BLaER1 (cell line): Measurements from ENCODE around the gene SURF6.
"Not testable (repeated sequence)": the region's sequence is repeated elsewhere in the genome, so short reads cannot be mapped to it uniquely, and the experiment has no call there.

Source experiments
- H3K27ac ChIP-seq: shearing (Covaris generic); formaldehyde crosslinking; 2 replicates; pipeline ENCODE4 v1.8.1; 2022
- H3K27me3 ChIP-seq: shearing (Covaris generic); formaldehyde crosslinking; 2 replicates; pipeline ENCODE4 v1.8.1; 2022
- H3K36me3 ChIP-seq: shearing (Covaris generic); formaldehyde crosslinking; 2 replicates; pipeline ENCODE4 v1.8.1; 2022
- H3K4me1 ChIP-seq: shearing (Covaris generic); formaldehyde crosslinking; 2 replicates; pipeline ENCODE4 v1.8.1; 2022
- H3K4me2 ChIP-seq: shearing (Covaris generic); formaldehyde crosslinking; 2 replicates; pipeline ENCODE4 v1.8.1; 2022
- H3K4me3 ChIP-seq: shearing (Covaris generic); formaldehyde crosslinking; 2 replicates; pipeline ENCODE4 v1.8.1; 2022
- H3K9ac ChIP-seq: shearing (Covaris generic); formaldehyde crosslinking; 2 replicates; pipeline ENCODE4 v1.8.1; 2022
- H3K9me3 ChIP-seq: shearing (Covaris generic); formaldehyde crosslinking; 2 replicates; pipeline ENCODE4 v1.8.1; 2022
- H4K20me1 ChIP-seq: shearing (Covaris generic); formaldehyde crosslinking; 2 replicates; pipeline ENCODE4 v1.8.1; 2022
- Cebpa-rat ChIP-seq: shearing (Covaris generic); IDR thresholded peaks from 2 replicates; pipeline ENCODE4 v1.8.1; 2022

The SURF6 gene

DNA sequence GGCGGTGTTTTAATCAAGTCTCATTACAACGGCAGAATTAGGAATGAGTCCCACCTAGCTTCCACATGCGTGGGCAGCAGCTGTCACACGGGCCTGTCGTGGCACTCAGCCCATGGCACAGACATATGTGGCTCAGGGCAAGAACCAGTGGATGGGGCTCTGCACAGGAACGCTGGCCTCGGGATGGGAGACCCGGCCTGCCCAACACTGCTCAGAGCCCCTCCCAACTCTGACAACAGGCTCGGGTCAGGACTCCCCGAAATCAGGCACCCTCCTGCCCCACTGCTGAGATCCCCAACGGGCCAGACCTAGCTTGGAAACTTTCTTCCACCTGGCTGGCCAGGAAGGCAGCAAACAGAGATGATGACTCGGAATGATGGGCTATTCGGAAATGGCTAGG is 4.9 kb upstream of the SURF6 start:
- peaks cover 77% of the 10 kb centered on the region for H3K36me3 ChIP-seq

DNA sequence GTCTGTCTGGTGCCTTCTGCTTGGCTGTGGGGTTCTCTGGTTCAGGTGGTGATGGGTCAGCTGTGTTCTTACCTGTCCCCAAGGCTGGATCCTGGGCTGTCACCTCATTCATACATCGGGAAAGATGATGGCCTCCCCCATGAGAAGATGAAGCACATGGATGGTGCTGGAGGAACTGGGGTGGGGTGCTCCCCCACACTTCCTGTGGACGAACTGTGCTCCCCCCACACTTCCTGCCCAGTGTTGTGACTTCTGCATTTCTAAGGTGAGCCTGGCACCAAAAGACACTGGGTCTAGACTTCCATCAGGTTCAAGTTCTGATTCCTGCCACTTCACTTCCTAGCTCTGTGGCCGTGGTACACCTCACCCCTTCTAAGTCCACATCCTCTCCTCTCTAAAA is 4.3 kb upstream of the SURF6 start:
- peak overlapping the region; percentile 65 for H3K4me2 ChIP-seq
- H4K20me1 ChIP-seq: peaks cover 23% of the 10 kb centered on the region
- peaks cover 70% of the 10 kb centered on the region for H3K36me3 ChIP-seq
- no peak overlapping the region for H3K4me3 ChIP-seq
- TF ChIP-seq Cebpa-rat: no peak
- H3K9me3 ChIP-seq: no peaks in the 10 kb centered on the region
- H3K27me3 ChIP-seq: no peaks in the 10 kb centered on the region
- peak overlapping the region; percentile 83; the same call in 1 of the 2 replicates for H3K27ac ChIP-seq
- peaks cover 60% of the 10 kb centered on the region for H3K4me1 ChIP-seq
- H3K9ac ChIP-seq: peak overlapping the region; percentile 61; the same call in 1 of the 2 replicates

More for the DNA sequence above, 4.9 kb upstream of the SURF6 start:
- Histone ChIP-seq H3K27me3 (no peaks in the 10 kb centered on the region), H4K20me1 (peaks cover 25% of the 10 kb centered on the region), H3K4me3 (no peak overlapping the region), H3K9ac (peak overlapping the region; percentile 61), H3K4me2 (peak overlapping the region; percentile 65), H3K9me3 (no peaks in the 10 kb centered on the region), H3K27ac (peak overlapping the region; percentile 83), H3K4me1 (peaks cover 60% of the 10 kb centered on the region)
- TF ChIP-seq Cebpa-rat: no peak

DNA sequence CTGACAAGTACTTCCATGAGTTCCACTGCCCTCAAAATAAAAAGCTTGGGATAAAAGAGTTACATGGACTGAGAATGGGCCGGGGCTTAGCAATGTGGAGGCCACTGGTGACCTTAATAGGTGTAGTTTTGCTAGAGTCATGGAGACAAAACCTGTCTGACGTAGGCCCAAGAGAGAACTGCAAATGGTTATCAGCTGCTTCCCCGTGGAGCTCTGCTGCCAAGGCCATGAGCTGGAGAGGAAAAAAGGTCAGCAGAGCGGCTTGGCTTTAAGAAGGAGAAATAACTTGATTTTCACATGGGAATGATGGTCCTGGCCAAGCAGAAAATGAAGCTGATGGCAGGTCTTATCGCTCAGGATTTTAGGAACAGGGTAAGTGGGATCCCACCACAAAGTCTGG is 3.7 kb upstream of the SURF6 start:
- no peak for TF ChIP-seq Cebpa-rat
- no peak overlapping the region; the same call in 1 of the 2 replicates for H3K4me2 ChIP-seq
- H3K9ac ChIP-seq: 0 out of 2 replicates have a peak overlapping the region, but pooled peaks have one; percentile 61
- H3K36me3 ChIP-seq: peaks cover 67% of the 10 kb centered on the region
- H4K20me1 ChIP-seq: peaks cover 27% of the 10 kb centered on the region
- H3K27me3 ChIP-seq: no peaks in the 10 kb centered on the region
- H3K4me1 ChIP-seq: peaks cover 66% of the 10 kb centered on the region
- no peak overlapping the region for H3K4me3 ChIP-seq
- H3K27ac ChIP-seq: peak overlapping the region; percentile 83
- no peaks in the 10 kb centered on the region for H3K9me3 ChIP-seq

DNA sequence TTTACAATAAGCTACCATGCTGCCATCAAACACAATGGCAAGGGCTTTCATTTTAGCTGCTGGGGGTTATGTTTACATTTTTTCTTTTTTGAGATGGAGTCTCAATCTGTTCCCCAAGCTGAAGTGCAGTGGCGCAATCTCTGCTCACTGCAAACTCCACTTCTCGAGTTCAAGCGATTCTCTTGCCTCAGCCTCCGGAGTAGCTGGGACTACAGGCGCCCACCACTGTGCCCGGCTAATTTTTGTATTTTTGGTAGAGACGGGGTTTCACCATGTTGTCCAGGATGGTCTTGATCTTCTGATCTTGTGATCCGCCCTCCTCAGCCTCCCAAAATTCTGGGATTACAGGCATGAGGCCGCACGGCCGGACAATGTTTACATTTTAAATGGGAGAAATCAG is 1.1 kb downstream of the SURF6 start:
- Histone ChIP-seq H3K9ac (peak overlapping the region; percentile 94), H3K36me3 (peaks cover 67% of the 10 kb centered on the region), H3K4me3 (peak overlapping the region; percentile 85), H3K4me1 (peaks cover 30% of the 10 kb centered on the region), H3K4me2 (peak overlapping the region; percentile 95), H4K20me1 (peaks cover 58% of the 10 kb centered on the region), H3K27ac (peak overlapping the region; percentile 91; the same call in 1 of the 2 replicates)
- H3K9me3 ChIP-seq, H3K27me3 ChIP-seq: not testable (repeated sequence)

DNA sequence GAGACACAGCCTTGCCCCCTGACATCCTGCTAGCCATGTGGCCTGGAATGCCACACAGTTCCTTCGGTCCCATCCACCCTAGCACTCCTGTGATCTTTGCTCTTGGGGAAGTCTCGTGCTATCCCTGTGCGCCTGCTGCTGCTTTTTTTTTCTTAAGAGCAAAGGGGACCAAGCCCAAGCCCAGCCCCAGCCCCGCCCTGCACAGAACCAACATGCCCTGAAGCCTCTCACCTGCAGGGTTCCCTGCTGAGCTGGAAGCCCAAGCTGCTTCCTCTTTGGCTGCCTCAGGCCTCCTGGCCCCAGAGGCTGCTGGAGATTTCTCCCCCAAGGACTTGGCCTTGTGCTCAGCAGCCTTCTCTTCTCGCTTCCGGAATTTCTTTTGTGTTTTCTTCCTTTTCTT is 1.8 kb downstream of the SURF6 start:
- H3K9ac ChIP-seq: no peak overlapping the region
- H3K27ac ChIP-seq: no peak overlapping the region
- peak overlapping the region; percentile 95 for H3K4me2 ChIP-seq

DNA sequence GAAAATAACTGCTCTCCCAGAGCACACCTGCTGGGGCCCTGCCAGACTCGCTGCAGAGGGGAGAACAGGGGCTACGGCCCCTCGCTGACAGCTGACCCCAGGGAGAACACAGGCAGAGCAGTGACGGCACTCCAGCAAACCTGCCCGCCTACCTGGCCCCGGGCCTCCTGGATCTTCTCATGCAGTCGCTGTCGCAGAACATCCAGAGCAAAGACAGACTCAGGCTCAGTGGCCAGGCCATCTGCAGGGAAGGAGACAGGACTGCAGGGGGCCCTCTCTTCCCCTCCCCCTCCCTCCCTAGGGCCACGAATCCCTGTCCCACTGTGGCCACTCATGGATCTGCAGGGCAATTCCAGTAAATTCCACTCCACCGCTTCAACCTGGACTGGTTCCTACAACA is 2.4 kb downstream of the SURF6 start:
- 0 out of 2 replicates have a peak overlapping the region, but pooled peaks have one; percentile 29 for H3K9ac ChIP-seq
- no peak overlapping the region for H3K27ac ChIP-seq
- H3K4me1 ChIP-seq: peaks cover 25% of the 10 kb centered on the region
- no peak overlapping the region for H3K4me3 ChIP-seq
- H3K9me3 ChIP-seq: no peaks in the 10 kb centered on the region
- no peak overlapping the region for H3K4me2 ChIP-seq
- H3K27me3 ChIP-seq: no peaks in the 10 kb centered on the region
- TF ChIP-seq Cebpa-rat: no peak
- peaks cover 66% of the 10 kb centered on the region for H3K36me3 ChIP-seq
- peaks cover 72% of the 10 kb centered on the region for H4K20me1 ChIP-seq

More for the DNA sequence above, 1.8 kb downstream of the SURF6 start:
- Histone ChIP-seq H3K4me1 (peaks cover 25% of the 10 kb centered on the region), H3K4me3 (no peak overlapping the region), H3K9me3 (no peaks in the 10 kb centered on the region), H4K20me1 (peaks cover 66% of the 10 kb centered on the region), H3K36me3 (peaks cover 66% of the 10 kb centered on the region), H3K27me3 (no peaks in the 10 kb centered on the region)
- no peak for TF ChIP-seq Cebpa-rat

DNA sequence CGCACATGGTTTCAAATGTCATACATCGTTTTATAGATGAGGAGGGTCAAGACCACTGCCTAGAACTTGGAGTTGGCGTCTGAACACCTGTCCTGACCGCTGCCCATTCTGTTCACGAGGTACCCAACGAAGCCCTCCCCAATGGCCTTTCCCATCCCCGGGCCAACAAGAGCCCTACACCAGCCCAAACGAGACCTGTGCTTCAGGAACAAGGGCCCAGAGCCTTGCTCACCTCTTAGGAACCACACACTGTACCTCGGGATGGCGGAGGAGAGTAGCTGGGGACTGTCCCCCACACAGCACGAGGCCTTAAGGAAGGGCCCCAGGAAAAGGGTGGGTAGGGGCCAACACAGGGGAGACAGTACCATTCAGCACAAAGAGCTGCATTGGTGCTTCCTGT is 3.0 kb downstream of the SURF6 start:
- H3K4me1 ChIP-seq: peaks cover 25% of the 10 kb centered on the region
- no peak overlapping the region for H3K27ac ChIP-seq
- no peak overlapping the region for H3K4me2 ChIP-seq
- TF ChIP-seq Cebpa-rat: no peak
- 0 out of 2 replicates have a peak overlapping the region, but pooled peaks have one; percentile 29 for H3K9ac ChIP-seq
- peaks cover 77% of the 10 kb centered on the region for H4K20me1 ChIP-seq
- no peak overlapping the region for H3K4me3 ChIP-seq
- no peaks in the 10 kb centered on the region for H3K9me3 ChIP-seq
- H3K27me3 ChIP-seq: no peaks in the 10 kb centered on the region
- peaks cover 68% of the 10 kb centered on the region for H3K36me3 ChIP-seq

DNA sequence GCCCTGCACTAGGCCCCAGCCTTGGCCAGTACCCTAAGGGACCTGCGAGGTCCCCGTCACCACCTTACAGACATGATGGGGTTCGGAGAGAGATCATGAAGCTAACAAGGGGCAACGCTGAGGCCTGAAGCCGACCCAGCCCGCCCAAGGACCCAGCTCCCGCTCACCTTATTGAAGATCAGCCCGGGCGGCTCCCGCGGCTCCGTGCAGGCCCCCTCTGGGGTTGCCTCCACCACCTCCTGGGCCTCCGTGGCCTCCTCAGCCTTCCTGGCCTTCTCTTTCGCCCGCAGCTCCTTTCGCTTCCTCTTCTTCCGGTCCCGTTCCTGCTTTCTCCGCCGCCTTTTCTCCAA is 3.6 kb downstream of the SURF6 start:
- Histone ChIP-seq H3K9ac (no peak overlapping the region), H3K27me3 (no peaks in the 10 kb centered on the region), H3K36me3 (peaks cover 68% of the 10 kb centered on the region), H3K4me3 (no peak overlapping the region), H3K4me1 (peaks cover 25% of the 10 kb centered on the region), H3K9me3 (no peaks in the 10 kb centered on the region), H4K20me1 (peaks cover 81% of the 10 kb centered on the region), H3K27ac (no peak overlapping the region), H3K4me2 (no peak overlapping the region)
- TF ChIP-seq Cebpa-rat: no peak

DNA sequence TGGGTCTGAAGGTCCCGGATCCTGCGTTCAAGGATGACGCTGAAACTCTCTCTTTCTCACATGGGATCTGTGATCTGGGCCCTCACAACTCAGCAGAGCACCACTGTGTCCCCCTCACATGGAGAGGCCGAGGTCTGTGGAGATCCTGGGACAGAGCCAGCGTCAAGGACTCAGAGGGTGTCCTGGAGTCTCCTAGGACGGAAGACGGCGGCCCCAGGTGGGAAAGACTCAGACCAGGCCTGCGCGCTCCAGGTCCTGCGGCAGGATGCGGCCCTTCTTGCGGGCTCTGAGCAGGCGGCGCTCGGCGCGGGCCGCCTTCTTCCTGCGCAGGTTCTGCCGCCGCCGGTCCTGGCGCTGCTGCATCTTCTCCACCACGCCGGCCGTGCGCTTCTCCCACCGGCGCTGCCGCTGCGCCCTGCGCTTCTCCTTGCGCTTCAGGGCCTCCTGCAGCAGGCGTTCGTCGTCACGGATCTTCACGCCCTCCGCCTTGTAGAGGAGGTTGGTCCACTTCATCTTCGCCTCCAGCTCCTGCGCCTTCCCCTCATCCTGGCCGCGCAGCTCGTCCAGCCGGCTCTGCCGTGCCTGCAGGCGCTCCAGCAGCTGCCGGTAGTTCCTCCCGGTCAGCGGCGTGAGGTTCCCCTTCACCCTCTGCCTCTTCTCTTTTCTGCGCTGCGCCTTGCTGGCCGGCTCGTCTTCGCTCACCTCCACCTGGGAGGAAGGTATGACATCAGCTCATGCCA is 4.2 kb downstream of the SURF6 start:
- no peak overlapping the region for H3K4me3 ChIP-seq
- H3K4me1 ChIP-seq: peaks cover 22% of the 10 kb centered on the region
- no peaks in the 10 kb centered on the region for H3K27me3 ChIP-seq
- H3K9me3 ChIP-seq: no peaks in the 10 kb centered on the region
- H3K27ac ChIP-seq: no peak overlapping the region
- H3K36me3 ChIP-seq: peaks cover 68% of the 10 kb centered on the region
- no peak overlapping the region for H3K9ac ChIP-seq
- peaks cover 81% of the 10 kb centered on the region for H4K20me1 ChIP-seq
- H3K4me2 ChIP-seq: no peak overlapping the region
- no peak for TF ChIP-seq Cebpa-rat

DNA sequence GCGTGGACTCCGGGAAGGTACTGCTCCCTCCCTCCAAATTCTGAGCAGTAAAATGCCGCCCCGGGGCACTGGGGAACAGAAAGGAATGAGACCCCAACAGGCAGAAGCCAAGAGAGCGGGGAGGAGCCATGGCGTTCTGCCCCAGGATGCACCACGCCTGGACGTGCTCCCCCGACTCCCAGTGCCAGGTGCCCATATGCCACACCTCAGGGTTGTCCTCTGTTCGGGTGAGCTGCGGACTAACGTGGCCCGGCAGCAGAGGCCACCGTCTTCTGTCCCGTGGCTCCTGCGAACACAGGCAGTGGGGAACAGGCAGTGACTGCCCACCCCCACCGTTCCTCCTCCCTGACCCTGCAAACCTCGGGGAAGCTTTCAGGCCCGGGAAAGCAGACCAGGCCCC is 4.8 kb downstream of the SURF6 start:
- Histone ChIP-seq H4K20me1 (peaks cover 81% of the 10 kb centered on the region), H3K9ac (no peak overlapping the region), H3K9me3 (no peaks in the 10 kb centered on the region), H3K4me3 (no peak overlapping the region), H3K27ac (no peak overlapping the region), H3K4me1 (peaks cover 16% of the 10 kb centered on the region), H3K4me2 (no peak overlapping the region), H3K27me3 (no peaks in the 10 kb centered on the region), H3K36me3 (peaks cover 68% of the 10 kb centered on the region)
- TF ChIP-seq Cebpa-rat: no peak

DNA sequence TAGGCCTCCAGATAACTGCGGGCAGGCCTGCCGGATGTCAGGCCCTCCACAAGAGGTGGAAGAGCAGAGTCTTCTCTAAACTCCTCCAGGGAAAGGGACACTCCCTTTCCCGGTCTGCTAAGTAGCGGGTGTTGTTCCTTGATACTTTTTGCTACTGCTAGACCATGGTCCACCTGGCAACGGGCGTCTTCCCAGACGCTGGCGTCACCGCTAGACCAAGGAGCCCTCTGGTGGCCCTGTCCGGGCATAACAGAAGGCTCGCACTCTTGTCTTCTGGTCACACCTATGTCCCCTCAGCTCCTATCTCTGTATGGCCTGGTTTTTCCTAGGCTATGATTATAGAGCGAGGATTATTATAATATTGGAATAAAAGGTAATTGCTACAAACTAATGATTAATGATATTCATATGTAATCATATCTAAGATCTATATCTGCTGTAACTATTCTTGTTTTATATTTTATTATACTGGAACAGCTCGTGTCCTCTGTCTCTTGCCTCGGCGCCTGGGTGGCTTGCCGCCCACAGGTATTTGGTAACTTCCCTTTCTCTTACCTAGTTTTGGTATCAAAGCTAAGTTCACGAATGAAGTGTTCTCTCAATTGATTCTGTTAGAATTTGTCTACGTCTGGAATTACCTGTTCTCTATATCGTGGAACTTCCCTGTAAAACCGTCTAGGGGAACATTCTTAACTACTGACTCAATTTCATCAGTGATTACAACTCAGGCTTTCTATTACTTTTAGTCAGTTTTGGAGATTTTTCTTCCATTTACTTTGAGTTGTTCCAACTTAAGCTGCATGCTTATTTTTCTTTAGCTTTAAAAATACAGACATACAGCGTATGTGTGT is 6.5 kb downstream of the SURF6 start:
- H3K36me3 ChIP-seq: peaks cover 64% of the 10 kb centered on the region
- not testable (repeated sequence) for H3K9ac ChIP-seq

More for the DNA sequence above, 6.5 kb downstream of the SURF6 start:
- not testable (repeated sequence) for H3K27ac ChIP-seq, H3K4me2 ChIP-seq, H3K9me3 ChIP-seq, H3K4me3 ChIP-seq, H3K4me1 ChIP-seq, H3K27me3 ChIP-seq
- H4K20me1 ChIP-seq: peaks cover 69% of the 10 kb centered on the region
